Common myeloid progenitor, CD34-positive (primary cell): ENCODE results near the gene KLK4.
A peak's percentile ranks its signal among the peaks of the same experiment; 100 is the strongest.
"Not testable (repeated sequence)": the region's sequence is repeated elsewhere in the genome, so short reads cannot be mapped to it uniquely, and the experiment has no call there.

ENCODE experiments used
- CTCF ChIA-PET: fragments of 350-600 bp; sonication (Branson Sonifier 250); formaldehyde crosslinking; loops from one replicate; lab custom pipeline; 2021; ENCODE audit warnings: antibody characterized with exemption; lab: Charles Lee
- POLR2A ChIA-PET: fragments of 350-600 bp; sonication (Branson Sonifier 250); formaldehyde crosslinking; loops from one replicate; lab custom pipeline; 2021; ENCODE audit warnings: antibody characterized with exemption; lab: Charles Lee
- DNase-seq, 3 donors: peaks; one replicate each; pipeline versions ENCODE4 v3.0.0 to v3.0.0-alpha.2; 2013
- H3K27ac ChIP-seq, 2 experiments: 1 replicate in 1 of 2; 2 replicates in 1 of 2; pipeline ENCODE4 v1.7.0; 2013; ENCODE audit warnings: inconsistent platforms in 2 of 2, low read length in 2 of 2, mild to moderate bottlenecking in 2 of 2, low read depth in 1 of 2, moderate library complexity in 1 of 2; ENCODE audit not compliant: severe bottlenecking in 2 of 2, insufficient read depth in 1 of 2, poor library complexity in 1 of 2
- H3K27me3 ChIP-seq, 5 experiments: replicated peaks in 2 of 5; 1 replicate in 3 of 5; 2 replicates in 2 of 5; pipeline versions ENCODE4 v1.6.1 to v1.7.0; 2013; ENCODE audit warnings: low read length in 4 of 5, mild to moderate bottlenecking in 2 of 5, moderate library complexity in 2 of 5, inconsistent platforms in 1 of 5; ENCODE audit not compliant: insufficient read depth in 5 of 5, control insufficient read depth in 4 of 5
- H3K36me3 ChIP-seq, 4 experiments: 1 replicate in 2 of 4; 2 replicates in 2 of 4; pipeline versions ENCODE4 v1.6.1 to v1.7.0; 2013; ENCODE audit warnings: low read length in 3 of 4, control low read depth in 1 of 4, mild to moderate bottlenecking in 1 of 4; ENCODE audit not compliant: control insufficient read depth in 4 of 4, insufficient read depth in 4 of 4
- H3K4me1 ChIP-seq, 4 experiments: 1 replicate in 3 of 4; 2 replicates in 1 of 4; pipeline versions ENCODE4 v1.6.1 to v1.7.1; 2013; ENCODE audit warnings: low read length in 3 of 4, mild to moderate bottlenecking in 3 of 4, control low read depth in 1 of 4, inconsistent platforms in 1 of 4, moderate library complexity in 1 of 4; ENCODE audit not compliant: control insufficient read depth in 4 of 4, insufficient read depth in 4 of 4; ENCODE audit errors: control extremely low read depth in 1 of 4
- H3K4me3 ChIP-seq, 7 experiments: 1 replicate in 4 of 7; 2 replicates in 3 of 7; pipeline versions ENCODE4 v1.5.1 to v1.7.0; 2013; ENCODE audit warnings: mild to moderate bottlenecking in 7 of 7, low read length in 6 of 7, moderate library complexity in 6 of 7, inconsistent platforms in 2 of 7, low read depth in 2 of 7, control low read depth in 1 of 7; ENCODE audit not compliant: insufficient read depth in 4 of 7, control insufficient read depth in 1 of 7; ENCODE audit errors: extremely low read depth in 1 of 7
- H3K9me3 ChIP-seq, 5 experiments: 1 replicate in 4 of 5; 2 replicates in 1 of 5; pipeline versions ENCODE4 v1.6.1 to v1.7.1; 2013; ENCODE audit warnings: low read length in 4 of 5, mild to moderate bottlenecking in 2 of 5, inconsistent platforms in 1 of 5, low read depth in 1 of 5, moderate library complexity in 1 of 5; ENCODE audit not compliant: control insufficient read depth in 4 of 5, insufficient read depth in 2 of 5; ENCODE audit errors: control extremely low read depth in 1 of 5
- WGBS: methylation state at CpG from one replicate; pipeline ENCODE4 v1.1.5; 2013; ENCODE audit not compliant: insufficient coverage; 5-methylcytosine and 5-hydroxymethylcytosine counted together

Gene KLK4

DNA sequence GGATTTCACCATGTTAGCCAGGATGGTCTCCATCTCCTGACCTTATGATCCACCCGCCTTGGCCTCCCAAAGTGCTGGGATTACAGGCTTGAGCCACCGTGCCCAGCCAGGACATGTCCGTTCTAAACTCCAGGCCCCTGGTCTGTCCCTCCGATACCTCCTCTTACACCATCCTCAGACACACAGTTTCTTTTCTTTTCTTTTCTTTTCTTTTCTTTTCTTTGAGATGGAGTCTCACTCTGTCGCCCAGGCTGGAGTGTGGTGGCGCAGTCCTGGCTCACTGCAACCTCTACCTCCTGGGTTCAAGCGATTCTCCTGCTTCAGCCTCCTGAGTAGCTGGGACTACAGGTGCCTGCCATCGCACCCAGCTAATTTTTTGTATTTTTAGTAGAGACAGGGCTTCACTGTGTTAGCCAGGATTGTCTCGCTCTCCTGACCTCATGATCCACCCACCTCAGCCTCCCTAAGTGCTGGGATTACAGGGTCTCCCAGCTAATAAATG lies 15.1 kb downstream of the KLK4 start:
- H3K27me3 ChIP-seq = peaks cover 0 to 26% (median 3%) of the 10 kb centered on the region in 5 experiments
- H3K4me1 ChIP-seq, POLR2A ChIA-PET, H3K36me3 ChIP-seq, CTCF ChIA-PET, H3K4me3 ChIP-seq, H3K27ac ChIP-seq, H3K9me3 ChIP-seq, DNase-seq: not testable (repeated sequence)
- WGBS = 85% methylated on average over 9 of the region's 9 CpGs

- CTCF ChIA-PET = no interaction called here
Measured at GRCh38 chr19:50894478-50895356, 16.5 kb downstream of the KLK4 start.

DNA sequence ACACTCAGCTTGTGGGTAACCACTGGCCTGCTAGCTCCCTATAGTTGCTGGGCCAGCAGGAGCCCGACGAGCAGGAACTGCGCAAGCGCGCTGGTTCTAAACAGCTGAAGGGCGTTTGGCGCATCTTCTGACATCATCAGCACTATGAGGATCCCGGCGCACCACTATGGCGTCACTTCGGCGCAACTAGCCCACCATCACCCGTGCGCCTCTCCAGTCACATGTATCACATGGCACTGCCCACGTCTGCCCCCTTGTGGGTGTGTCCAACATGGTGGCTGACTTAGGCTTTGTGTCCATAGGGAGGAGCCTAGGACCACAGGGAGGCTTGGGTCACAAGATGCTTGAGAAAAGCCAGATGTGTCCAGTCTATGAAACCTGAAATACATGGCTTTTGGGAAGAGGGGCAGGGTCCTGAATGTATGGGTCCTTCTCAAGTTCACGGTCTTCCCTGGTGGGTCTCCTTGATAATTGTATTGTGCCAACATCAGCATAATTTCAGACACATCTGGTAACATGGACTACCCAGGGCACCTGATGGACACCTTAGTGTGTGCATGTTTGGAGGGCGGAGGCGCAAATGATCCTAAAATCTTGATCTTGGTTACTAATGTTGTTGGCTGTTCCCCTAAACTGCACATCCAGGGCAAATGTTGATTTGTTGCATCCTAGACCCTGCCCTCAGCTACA lies 18.0 kb downstream of the KLK4 start:
- peak in 1 of 3 donors; percentile 13 for DNase-seq
- CTCF ChIA-PET = no interaction called here
- H3K27me3 ChIP-seq = peaks cover 0 to 25% (median 3%) of the 10 kb centered on the region in 5 experiments
- H3K36me3 ChIP-seq = no peaks in the 10 kb centered on the region
- no peak overlapping the region for H3K4me3 ChIP-seq
- H3K4me1 ChIP-seq = no peaks in the 10 kb centered on the region
- POLR2A ChIA-PET = no interaction called here
- H3K9me3 ChIP-seq = peaks cover 0 to 18% (median 4%) of the 10 kb centered on the region in 5 experiments
- WGBS = 93% methylated on average over 18 of the region's 18 CpGs
- no peak overlapping the region for H3K27ac ChIP-seq

More at GRCh38 chr19:50894478-50895356, 16.5 kb downstream of the KLK4 start:
- no peak for DNase-seq
- Histone ChIP-seq H3K36me3 (no peaks in the 10 kb centered on the region), H3K4me1 (no peaks in the 10 kb centered on the region), H3K9me3 (peaks cover 0 to 9% (median 4%) of the 10 kb centered on the region in 5 experiments), H3K4me3 (no peak overlapping the region), H3K27me3 (peaks cover 0 to 27% (median 3%) of the 10 kb centered on the region in 5 experiments), H3K27ac (no peak overlapping the region)
- POLR2A ChIA-PET = no interaction called here
- whole genome bisulfite sequencing = 87% methylated on average over 10 of the region's 10 CpGs

DNA sequence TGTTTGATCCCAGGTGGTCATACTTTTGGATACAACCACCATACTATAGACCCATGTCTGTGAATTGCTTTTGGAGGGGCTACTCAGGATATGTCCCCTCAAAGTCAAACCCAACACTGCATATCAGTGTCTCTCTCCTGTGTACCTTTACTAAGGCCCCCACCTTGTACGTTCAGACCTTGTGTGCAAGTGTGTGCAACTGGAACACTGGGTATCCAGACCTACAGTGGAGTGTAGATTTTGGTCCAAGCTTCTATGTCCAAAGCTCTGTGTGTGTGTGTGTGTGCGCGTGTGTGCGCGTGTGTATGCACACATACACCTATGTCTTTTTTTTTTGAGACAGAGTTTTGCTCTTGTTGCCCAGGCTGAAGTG lies 20.0 kb downstream of the KLK4 start:
- Histone ChIP-seq H3K4me3 (no peak overlapping the region), H3K27me3 (peaks cover 0 to 27% (median 3%) of the 10 kb centered on the region in 5 experiments), H3K36me3 (no peaks in the 10 kb centered on the region), H3K4me1 (no peaks in the 10 kb centered on the region), H3K9me3 (peaks cover 0 to 22% (median 4%) of the 10 kb centered on the region in 5 experiments), H3K27ac (no peak overlapping the region)
- ChIA-PET POLR2A (no interaction called here), CTCF (no interaction called here)
- DNase-seq = no peak
- WGBS = no CpG with 5 or more reads among the region's 5 CpGs

GRCh38 chr19:50890422-50891252 lies 20.6 kb downstream of the KLK4 start:
- DNase-seq = no peak
- WGBS = 50% methylated on average over 1 of the region's 5 CpGs
- Histone ChIP-seq H3K9me3 (peaks cover 0 to 22% (median 4%) of the 10 kb centered on the region in 5 experiments), H3K4me3 (no peak overlapping the region), H3K36me3 (no peaks in the 10 kb centered on the region), H3K27me3 (peaks cover 0 to 27% (median 3%) of the 10 kb centered on the region in 5 experiments), H3K27ac (no peak overlapping the region), H3K4me1 (no peaks in the 10 kb centered on the region)
- ChIA-PET POLR2A (no interaction called here), CTCF (no interaction called here)

- no peaks in the 10 kb centered on the region for H3K36me3 ChIP-seq
- H3K4me1 ChIP-seq = no peaks in the 10 kb centered on the region
- WGBS = 55% methylated on average over 2 of the region's 3 CpGs
- peaks cover 0 to 17% (median 3%) of the 10 kb centered on the region in 5 experiments for H3K9me3 ChIP-seq
- no peak overlapping the region for H3K4me3 ChIP-seq
- POLR2A ChIA-PET = no interaction called here
- CTCF ChIA-PET = no interaction called here
- no peak for DNase-seq
- H3K27ac ChIP-seq = no peak overlapping the region
- peaks cover 0 to 27% (median 3%) of the 10 kb centered on the region in 5 experiments for H3K27me3 ChIP-seq
Measured at GRCh38 chr19:50889638-50890037, 21.6 kb downstream of the KLK4 start.
